ENCODE measurements around the gene NFKB1. TPM values are rescaled to one million over a fixed set of nuclear protein-coding genes. Genes with fewer than 3 reads are reported as not detected.
"Not testable (repeated sequence)": the region's sequence is repeated elsewhere in the genome, so short reads cannot be mapped to it uniquely, and the experiment has no call there.

Gene NFKB1
- total RNA-seq, 1 donor from 2014 or later, result 13.0 TPM

- no peak for DNase-seq (ENCODE audit: low spot score)
These were observed 63.4 kb downstream of the NFKB1 start for GRCh38 chr4:102564399-102565059.

DNA sequence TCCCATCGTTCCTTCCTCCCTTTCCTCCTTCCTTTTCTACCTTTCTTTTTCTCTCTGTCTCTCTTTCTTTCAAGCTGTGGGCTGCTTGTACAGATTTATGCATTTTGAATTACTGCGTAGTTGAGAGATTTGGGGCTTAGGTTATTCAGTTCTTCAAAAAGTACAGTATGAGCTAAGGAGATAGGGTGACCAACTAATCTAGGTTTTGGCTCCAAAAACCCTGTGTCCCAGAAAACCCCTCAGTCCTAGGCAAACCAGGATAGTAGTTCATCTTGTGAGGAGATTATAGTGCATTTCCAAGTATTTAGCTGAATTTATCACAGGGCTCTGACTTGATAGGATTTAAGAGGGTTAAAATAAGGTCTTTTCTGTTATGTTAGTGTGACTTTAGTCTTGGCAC, 64.5 kb downstream of the NFKB1 start:
- DNase-seq (ENCODE audit: low spot score), result peak; percentile 87

DNA sequence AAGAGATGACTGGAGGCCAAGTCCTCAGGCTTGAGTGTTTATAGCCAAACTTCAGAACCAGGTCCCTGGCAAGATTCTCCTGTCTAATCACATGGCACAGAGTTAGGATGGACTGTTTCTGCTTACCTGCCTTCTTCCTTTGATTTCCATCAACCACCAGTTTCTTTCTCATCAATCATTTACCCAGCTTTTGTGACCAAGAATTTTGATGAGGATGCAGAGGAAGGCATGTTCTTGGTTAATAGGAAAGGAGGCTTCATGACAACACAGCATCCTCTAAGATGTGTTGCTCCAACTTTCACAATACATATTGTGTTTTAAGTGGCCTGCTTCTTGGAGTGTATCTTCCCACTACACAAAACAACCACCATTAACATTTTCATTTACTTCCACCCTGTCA, 65.3 kb downstream of the NFKB1 start:
- DNase-seq (ENCODE audit: low spot score), result no peak

DNA sequence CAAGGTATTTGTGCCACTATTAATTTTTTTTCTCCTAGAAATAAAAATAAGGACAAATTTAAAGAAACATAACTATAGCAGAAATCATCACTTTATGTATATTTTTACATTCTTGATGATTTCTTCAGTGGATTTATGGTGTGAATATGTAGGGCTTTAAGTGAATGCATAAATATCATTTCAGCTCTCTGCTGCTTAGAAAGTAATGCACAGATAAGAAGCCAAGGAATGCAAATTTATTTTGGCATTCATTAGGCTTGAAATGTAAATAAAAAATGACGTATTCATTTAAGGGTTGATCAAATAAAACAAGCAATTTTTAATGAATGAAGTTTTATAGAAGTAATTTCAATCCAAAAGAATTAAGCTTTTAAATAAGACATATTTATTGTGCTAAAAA, 66.3 kb downstream of the NFKB1 start:
- DNase-seq (ENCODE audit: low spot score), result no peak

DNA sequence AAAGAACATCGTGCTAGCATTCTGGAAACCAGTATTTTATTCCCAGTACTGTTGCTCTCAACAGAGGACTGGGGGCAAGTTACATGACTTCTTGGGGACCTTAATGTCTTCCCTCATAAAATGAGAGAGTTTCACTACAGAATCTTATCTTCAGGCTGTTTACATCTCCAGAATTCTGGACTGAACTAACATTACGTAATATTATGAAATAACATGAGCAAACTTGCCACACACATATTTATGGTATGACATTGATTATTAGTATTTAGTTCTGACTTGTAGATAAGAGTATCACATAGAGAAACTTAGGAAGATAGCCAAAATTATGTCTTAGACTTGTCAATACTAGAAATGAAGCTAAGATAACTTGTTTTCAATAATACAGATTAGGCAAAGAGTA, 68.0 kb downstream of the NFKB1 start:
- DNase-seq (ENCODE audit: low spot score), result no peak

DNA sequence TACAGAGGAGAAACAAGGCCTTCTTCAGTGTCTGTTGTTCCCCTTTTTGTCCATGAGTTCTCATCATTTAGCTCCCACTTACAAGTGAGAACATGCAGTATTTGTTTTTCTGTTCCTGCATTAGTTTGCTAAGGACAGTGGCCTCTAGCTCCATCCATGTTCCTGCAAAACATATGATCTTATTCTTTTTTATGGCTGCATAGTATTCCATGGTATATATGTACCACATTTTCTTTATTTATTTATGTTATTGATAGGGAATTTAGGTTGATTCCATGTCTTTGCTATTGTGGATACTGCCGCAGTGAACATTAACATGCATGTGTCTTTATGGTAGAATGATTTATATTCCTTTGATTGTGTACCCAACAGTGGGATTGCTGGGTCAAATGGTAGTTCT, 69.1 kb downstream of the NFKB1 start:
- not testable (repeated sequence) for DNase-seq (ENCODE audit: low spot score)

DNA sequence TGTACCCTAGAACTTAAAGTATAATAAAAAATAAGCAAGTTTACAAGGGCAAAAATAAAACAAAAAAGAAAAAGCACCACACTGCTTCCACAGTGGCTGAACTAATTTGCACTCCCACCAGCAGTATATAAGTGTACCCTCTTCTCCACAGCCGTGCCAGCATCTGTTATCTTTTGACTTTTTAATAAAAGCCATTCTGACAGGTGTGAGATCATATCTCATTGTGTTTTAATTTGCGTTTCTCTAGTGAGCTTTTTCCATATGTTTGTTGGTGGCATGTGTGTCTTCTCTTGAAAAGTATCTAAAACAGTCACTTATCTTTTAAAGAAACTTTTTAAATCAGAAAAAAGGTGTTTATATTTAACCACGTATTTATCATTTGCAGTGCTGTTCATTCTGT, 71.3 kb downstream of the NFKB1 start:
- no peak for DNase-seq (ENCODE audit: low spot score)

DNA sequence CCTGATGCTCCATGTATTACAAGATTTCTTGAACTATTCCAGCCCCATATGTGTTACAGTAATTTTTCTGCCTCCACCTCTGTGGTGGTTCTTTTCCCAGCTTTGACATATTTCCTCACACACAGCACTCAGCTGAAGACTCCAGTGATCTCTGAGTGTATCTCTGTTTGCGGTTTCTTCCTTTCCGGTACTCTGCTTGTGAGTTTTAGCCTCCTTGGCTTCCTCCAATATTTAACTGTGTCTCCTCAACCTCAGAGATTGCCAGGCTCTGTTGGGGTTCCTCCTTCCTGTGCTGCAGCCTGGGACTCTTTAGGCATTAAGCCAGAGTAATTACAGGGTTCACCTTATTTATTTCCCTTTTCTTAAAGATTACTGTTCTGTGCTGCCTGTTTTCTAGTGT, 73.2 kb downstream of the NFKB1 start:
- DNase-seq (ENCODE audit: low spot score), result no peak

DNA sequence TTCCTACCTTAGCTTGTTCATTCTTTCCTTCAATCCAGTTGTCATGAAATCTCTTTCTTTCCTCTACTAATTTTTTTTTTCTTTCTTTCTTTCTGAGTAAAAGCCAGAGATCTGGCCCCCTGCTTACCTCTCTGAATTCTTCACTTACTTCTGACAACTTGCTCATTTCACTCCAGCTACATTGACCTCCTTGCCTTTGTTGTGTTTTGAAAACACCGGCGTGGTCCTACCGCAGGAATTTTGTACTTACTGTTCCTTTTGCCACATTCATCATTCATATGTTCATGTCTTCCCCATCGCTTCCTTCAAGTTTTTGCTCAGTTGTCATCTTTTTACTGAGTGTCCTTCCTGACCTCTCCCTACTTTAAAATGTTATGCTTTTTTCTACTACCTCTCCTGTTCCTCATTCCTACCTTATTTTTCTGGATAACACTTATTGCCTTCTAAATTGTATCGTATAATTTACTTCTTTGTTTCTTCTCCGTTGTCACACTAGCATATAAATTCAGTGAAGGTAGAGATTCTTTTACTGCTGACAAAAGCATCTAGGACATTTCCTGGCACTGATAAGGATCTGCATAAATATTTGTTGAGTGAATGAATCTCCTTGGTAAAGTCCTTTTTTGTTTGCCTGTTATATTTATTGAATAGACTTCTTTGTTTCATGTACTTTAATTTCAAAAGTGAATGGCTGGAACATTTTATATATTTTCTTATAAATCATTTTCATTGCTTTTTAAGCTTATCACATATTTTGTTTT, 74.4 kb downstream of the NFKB1 start:
- no peak for DNase-seq (ENCODE audit: low spot score)

DNA sequence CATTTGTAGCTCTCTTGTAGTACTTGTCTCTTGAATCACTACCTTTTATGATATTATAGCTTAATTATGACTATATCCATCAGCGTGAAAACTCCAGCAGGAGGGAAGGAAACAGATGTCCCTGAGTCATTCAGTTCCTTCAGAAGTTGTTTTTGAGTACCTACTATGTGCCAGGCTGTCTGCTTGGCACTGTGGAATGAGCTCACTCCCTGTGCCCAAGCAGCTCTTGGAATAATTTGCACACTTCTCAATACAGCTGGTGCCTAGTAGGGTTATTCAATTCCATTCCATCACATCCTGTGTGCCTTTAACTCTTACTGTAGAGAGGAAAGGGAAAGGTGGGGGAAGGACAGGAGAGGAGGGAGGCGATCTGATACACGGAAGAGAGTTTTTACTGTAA, 77.1 kb downstream of the NFKB1 start:
- DNase-seq (ENCODE audit: low spot score), result no peak

- DNase-seq (ENCODE audit: low spot score), result no peak
These were observed 77.7 kb downstream of the NFKB1 start for GRCh38 chr4:102578819-102579218.

DNA sequence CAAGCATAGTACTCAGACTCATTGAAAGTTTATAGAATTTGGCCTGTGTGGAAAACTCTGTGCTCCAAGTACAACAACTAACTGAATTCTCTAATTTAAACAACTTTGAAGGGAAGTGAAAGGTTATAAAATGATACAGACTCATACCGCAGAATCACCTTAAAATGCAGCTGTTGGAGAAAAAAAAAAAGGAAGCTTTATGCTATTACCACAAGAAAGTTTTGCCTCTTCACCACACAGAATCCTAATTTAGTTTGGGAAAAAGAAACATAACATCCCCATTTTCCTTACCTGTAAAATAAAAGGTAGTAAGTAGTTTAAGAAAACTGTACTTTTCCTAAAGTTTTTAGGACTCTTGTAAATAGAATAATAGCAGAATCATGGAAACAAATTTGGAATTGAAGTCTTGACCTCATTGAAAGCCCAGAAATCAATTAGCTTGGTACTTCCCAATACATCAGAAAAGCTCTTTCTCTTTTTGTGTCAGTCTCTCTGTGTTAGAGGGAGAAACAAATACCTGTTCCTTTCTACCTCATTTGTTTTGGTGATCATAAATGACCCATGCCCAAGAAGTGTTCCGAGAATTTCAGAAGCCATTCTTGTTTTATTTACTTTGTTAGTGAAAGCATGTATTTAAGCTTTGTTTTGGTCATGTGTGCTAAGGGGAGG, 78.8 kb downstream of the NFKB1 start:
- DNase-seq (ENCODE audit: low spot score), result no peak

DNA sequence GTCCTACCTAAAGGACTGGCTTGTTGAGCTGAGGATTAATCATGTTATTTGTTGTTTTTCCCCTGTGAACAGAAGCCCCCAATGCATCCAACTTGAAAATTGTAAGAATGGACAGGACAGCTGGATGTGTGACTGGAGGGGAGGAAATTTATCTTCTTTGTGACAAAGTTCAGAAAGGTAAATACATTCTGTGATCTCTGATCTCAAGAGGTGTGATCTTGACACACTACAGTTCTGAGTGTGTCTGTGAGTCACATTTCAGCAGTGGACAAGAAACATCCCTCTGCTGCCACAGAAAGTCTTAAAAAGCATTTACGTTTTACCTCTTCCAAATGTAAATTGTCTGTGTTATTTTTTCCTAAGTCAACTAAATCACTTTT, 79.3 kb downstream of the NFKB1 start:
- no peak for DNase-seq (ENCODE audit: low spot score)

DNA sequence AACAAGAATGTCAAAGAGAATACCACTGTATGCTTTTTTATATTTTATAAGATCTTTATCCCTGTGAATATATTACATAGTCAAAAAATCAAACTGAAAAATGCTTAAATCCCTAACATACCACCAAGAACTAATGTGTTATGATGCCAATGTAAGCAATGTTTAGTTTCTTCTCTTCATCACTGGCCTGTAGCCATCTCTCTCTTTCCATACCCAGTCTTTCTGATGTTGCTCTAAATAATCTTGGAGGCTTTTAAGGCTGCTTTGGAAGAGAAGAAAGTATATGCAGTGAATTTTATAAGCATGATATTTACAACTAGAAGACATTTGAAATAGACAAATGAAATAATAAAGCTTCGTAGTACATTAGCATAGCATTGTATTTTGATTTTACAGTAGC, 82.9 kb downstream of the NFKB1 start:
- DNase-seq (ENCODE audit: low spot score), result no peak

DNA sequence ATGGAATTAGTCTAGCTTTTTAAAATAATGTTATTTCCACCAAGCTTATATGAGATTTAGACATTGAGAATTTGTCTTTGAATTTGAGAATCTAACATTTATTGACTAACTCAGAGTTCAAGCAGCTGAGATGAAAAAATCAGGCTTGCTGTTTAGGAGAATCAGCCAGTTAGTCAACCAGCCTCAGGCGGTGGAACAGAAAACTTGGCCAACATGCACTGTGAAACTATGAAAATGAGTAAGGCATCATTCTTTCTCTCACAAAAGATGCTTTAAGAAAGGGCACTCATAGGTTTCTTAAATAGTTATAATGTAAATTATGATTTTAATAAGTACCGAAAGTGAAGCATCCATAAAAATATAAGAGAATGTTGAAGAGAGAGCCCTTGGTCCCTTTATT, 84.2 kb downstream of the NFKB1 start:
- no peak for DNase-seq (ENCODE audit: low spot score)

DNA sequence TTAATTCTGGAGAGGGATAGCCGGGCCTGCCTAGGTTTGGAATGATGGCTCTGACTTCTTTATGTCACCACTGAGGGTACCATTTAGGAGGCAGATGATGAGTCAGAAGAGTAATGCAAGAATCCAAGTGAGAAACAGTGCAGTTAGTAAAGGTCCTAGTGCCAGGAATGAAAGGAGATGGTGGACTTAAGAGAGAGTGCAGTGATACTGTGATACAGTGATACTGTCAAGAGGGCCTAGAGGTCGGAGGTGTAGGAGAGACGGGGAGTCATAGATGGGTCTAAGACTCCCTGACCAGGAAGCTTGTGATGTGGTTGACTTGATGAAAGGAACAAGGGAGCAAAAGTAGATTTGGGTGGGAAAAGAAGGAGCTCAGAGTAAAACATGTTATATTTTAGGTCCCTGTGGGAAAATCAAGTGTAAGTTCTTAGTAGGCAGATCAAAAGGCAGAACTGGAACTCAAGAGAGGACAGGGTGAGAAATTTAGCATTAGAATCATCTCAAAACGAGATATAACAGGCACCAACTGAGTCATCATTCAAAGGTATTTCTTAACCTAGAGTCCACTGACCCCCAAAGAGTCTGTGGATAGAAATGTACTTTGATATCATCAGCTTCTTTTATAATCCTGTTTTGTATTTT, 85.0 kb downstream of the NFKB1 start:
- DNase-seq (ENCODE audit: low spot score), result no peak

GRCh38 chr4:102586644-102587021, 85.5 kb downstream of the NFKB1 start:
- DNase-seq (ENCODE audit: low spot score), result no peak

GRCh38 chr4:102589743-102590142, 88.6 kb downstream of the NFKB1 start:
- no peak for DNase-seq (ENCODE audit: low spot score)

DNA sequence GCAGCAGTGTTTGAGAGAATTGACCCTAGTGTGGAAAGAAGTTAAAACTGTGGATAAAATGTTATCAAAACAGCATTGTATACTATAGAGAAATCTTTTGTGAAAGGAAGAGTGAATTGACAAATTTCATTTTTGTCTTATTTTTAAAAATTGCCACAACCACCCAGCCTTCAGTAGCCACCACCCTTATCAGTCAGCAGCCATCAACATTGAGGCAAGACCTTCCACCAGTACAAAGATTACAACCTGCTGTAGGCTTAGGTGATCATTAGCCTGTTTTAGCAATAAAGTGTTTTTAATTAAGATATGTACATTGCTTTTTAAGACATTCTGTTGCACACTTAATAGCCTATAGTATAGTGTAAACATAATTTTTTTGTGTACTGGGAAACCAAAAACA, 91.1 kb downstream of the NFKB1 start:
- no peak for DNase-seq (ENCODE audit: low spot score)

- DNase-seq (ENCODE audit: low spot score), result no peak
These were observed 92.0 kb downstream of the NFKB1 start for GRCh38 chr4:102593147-102593546.

- no peak for DNase-seq (ENCODE audit: low spot score)
These were observed 92.8 kb downstream of the NFKB1 start for GRCh38 chr4:102594000-102594399.

GRCh38 chr4:102596532-102596931, 95.4 kb downstream of the NFKB1 start:
- peak; percentile 21 for DNase-seq (ENCODE audit: low spot score)

Data from umbilical cord (tissue), 2 donors.